NCI-H1048 (cell line): ENCODE measurements around the gene GOLGA8S.
"Not testable (repeated sequence)": the region's sequence is repeated elsewhere in the genome, so short reads cannot be mapped to it uniquely, and the experiment has no call there.

Source experiments
- DNase-seq: peaks from one replicate; lab custom pipeline; 2025; lab: John Stamatoyannopoulos, UW

Gene GOLGA8S, protein sequence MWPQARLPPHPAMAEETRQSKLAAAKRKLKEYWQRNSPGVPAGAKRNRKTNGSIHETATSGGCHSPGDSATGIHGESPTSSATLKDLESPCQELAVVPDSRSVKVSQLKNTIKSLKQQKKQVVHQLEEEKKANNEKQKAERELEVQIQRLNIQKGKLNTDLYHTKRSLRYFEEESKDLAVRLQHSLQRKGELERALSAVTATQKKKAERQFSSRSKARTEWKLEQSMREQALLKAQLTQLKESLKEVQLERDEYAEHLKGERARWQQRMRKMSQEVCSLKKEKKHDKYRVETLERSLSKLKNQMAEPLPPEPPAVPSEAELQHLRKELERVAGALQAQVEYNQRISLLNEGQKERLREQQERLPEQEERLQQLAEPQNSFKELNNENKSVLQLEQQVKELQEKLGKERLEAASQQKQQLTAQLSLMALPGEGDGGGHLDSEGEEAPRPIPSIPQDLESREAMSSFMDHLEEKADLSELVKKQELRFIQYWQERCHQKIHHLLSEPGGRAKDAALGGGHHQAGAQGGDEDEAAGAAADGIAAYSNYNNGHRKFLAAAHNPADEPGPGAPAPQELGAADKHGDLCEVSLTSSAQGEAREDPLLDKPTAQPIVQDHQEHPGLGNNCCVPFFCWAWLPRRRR

DNA sequence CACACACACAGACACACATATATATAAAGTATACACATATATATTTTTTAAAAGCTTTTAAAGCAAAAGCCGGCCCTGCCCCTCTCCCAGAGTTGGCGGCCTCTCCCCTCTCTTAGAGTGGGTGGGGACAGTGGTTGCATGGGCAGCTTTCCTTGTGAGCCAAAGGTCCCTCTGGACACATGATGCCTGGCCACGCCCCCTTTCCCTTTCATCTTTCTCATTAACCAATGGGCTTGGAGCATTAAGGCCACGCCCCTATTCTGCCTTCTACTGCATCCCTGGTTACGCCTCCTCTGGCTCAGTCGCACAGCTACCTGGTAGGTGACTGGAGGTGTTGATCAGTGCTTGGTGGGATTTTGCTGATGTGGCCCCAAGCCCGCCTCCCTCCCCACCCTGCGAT, at the start of gene GOLGA8S:
Gene GOLGA8S, plus strand, starts transcription at position 301 of the 400 bp plus-strand sequence. Its CDS starts 62 bp downstream, at position 363.
- not testable (repeated sequence) for DNase-seq

DNA sequence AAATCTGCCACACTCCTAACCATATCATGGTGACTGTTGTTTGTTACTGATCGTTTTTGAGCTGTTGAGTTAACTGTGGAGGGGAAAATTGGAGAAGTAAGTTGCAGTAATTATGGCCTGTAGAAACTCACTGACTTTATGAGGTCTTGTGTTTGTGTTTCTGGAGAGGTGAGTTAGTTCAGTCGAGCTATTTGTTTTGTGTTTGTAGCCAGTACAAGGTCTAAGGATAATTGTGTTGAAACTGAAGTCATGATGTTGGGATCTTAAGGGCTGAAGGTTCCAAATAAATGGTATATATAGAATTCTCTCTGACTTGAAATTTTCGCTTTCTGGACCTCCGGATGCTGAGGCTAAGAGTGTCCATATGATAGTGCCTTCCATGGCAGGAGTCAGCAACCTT, 49.7 kb upstream of the GOLGA8S start:
- not testable (repeated sequence) for DNase-seq

DNA sequence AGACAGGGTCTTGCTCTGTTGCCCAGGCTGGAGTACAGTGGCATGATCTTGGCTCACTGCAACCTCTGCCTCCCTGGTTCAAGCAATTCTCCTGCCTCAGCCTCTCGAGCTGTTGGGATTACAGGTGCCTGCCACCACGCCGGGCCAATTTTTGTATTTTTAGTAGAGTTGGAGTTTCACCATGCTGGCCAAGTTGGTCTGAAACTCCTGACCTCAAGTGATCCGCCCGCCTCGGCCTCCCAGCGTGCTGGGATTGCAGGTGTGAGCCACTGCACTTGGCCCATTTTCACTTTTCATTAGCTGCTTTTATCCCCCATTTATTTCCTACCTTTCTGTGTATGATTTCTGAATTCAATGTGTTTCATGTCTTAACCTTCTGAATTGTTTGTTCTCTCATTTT, 48.6 kb upstream of the GOLGA8S start:
- not testable (repeated sequence) for DNase-seq

DNA sequence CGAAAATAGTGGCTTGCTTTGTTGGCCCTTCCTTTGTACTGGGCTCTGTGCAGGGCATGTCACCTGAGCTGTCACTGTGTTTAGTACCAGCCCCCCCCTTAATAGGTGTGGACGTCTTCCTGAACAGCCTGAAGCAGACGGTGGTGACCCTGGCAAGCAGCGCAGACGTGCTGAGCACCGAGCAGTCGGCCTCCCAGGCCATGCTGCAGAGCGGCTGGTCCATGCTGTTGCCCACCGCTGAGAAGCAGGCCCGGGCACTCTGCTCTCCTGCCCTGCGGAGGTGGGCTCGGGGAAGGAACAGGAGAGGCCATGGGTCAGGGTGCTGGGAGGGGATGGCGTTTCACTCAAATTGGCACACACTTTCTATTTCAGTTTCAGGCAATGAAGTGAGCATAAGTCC, 43.3 kb upstream of the GOLGA8S start:
- not testable (repeated sequence) for DNase-seq

DNA sequence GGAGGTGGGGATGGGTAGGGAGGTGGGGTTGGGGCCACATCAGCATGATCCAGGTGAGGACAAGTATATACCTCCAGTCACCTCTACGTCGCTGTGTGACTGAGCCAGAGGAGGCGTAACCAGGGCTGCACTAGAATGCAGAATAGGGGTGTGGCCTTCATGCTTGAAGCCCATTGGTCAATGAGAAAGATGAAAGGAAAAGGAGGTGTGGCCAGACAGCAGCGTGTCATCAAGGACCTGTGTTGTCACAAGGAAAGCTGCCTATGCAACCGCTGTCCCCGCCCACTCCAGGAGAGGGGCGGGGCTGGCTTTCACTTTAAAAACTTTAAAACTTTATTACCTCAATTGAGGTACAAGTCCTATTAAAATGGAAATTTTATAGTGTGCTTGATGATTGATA, 20.5 kb upstream of the GOLGA8S start, which contains the start of gene GOLGA6L26:
Gene GOLGA6L26, minus strand, starts transcription at position 101 of the 400 bp plus-strand sequence. Its CDS starts 61 bp downstream, at position 40.
- not testable (repeated sequence) for DNase-seq

DNA sequence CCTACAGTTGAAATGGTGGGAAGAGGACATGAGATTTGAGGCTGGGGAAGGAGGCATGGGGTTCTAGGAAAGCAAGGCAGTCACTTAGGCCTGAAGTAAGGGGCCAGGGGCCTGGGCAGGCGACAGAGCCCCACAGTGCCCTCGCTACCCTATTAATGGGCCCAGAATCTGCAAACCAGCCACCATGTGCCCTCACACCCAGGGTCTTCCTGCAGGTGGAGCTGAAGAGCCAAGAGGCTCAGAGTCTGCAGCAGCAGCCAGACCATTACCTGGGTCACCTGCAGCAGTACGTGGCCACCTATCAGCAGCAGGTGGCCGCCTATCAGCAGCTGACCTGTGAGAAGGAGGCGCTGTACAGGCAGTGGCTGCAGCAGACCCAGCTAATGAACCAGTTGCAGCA, 8.1 kb downstream of the GOLGA8S start:
- not testable (repeated sequence) for DNase-seq

DNA sequence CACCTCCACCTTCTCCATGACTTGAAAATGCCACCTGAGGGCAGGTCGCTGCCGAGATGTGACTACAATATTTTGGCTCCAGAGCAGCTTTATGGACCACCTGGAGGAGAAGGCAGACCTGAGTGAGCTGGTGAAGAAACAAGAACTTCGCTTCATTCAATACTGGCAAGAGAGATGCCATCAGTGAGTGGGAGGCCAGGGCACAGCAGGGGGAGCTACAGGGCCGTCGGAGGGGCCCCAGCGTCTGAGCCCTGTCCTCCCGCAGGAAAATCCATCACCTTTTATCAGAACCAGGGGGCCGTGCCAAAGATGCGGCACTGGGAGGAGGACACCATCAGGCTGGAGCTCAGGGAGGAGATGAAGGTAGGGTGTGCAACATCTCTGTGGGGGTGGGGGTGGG, 9.7 kb downstream of the GOLGA8S start:
- not testable (repeated sequence) for DNase-seq

DNA sequence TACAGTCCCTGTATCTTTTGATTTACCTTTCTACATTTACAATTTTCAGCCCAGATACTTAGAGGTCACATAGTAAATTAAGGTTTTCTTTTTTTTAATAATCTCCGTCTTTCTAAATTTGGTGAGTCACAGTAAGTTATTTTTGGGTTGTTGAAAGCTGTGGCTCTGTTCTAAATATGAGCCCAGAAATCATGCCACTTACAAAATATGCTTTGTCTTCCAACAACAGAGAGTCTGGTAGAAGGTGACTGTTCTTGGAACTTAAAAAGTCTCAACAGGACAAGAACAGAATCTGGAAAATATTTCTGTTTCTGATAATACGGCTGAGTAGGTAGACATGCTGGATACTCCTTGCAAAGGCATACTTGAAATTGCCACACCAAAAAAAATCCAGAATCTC, 16.0 kb downstream of the GOLGA8S start:
- no peak for DNase-seq

DNA sequence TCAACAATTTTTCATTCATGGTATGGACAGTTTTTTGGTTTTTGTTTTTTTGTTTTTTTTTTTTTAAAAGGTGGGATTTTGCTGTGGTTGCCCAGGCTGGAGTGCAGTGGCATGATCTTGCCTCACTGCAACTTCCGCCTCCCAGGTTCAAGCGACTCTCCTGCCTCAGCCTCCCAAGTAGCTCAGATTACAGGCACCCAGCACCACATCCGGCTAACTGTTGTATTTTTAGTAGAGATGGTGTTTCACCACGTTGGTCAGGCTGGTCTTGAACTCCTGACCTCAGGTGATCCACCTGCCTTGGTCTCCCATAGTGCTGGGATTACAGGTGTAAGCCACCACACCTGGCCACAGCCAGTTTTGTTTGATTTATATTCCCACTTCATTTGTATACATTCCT, 16.6 kb downstream of the GOLGA8S start:
- DNase-seq = not testable (repeated sequence)

DNA sequence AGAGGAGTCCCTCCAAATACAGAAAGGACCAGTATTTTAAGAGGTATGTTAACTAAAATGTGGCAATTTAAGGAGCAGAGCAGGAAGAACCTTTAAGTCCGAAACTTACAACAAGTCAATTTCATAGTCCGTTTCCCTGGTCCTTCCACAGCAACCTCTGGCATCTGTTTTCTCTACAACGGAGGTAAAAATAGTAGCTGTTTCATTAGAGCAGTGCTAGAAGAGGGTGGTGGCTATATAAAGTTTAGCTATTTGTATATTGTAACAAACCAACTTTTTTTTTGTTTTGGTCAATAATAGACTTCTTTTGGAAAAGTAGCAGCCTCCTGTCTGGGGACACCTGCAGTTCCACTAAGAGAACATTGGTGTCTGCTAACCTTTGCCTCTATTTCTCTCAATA, 17.3 kb downstream of the GOLGA8S start:
- not testable (repeated sequence) for DNase-seq

DNA sequence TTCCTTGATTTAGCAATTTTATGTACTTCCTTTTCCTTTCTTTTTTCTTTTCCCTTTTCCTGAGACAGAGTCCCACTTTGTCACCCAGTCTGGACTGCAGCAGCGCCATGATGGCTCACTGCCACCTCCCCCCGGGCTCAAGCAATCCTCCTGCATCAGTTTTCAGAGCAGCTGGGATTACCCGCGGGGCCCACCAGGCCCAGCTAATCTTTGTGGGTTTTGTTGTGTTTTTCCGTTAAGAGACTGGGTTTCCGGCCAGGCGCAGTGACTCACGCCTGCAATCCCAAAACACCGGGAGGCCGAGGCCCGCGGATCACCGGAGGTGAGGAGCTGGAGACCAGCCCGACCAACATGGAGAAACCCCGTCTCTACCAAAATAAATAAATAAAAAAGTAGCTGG, 17.7 kb downstream of the GOLGA8S start:
- no peak for DNase-seq

DNA sequence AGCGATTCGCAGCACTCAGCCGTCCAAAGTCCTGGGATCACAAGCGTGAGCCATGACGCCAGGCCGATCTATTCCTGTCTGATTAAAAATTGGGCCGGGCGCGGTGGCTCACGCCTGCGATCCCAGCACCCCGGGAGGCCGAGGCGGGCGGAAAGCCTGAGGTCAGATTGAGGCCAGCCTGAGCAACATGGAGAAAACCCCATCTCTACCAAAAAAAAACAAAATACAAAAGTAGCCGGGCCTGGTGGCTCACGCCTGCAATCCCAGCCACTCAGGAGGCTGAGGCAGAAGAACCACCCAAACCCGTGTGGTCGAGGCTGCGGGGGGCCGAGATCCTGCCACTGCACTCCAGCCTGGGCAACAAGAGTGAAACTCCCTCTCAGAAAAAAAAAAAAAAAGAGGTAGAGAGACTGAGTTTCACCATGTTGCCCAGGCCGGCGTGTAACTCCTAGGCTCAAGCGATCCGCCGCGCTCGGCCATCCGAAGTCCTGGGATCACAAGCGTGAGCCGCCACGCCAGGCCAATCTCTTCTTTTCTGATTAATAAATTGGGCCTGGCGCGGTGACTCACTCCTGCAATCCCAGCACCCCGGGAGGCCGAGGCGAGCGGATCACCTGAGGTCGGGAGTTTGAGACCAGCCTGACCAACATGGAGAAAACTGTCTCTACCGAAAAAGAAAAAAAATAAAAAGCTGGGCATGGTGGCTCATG, 18.5 kb downstream of the GOLGA8S start:
- not testable (repeated sequence) for DNase-seq

DNA sequence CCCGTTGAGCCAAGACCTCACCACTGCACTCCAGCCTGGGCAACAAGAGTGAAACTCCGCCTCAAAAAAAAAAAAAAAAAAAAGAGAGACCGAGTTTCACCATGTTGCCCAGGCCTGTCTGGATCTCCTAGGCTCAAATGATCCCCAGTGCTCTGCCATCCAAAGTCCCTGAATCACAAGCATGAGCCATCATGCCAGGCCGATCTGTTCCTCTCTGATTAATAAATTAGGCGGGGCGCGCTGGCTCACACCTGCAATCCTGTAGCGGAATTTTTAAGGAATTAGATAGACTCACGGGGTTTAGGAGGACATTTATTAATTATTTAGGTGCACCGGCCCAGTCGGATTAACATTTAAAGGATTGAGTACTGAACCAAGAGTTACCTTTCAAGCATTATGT, 19.7 kb downstream of the GOLGA8S start:
- not testable (repeated sequence) for DNase-seq

DNA sequence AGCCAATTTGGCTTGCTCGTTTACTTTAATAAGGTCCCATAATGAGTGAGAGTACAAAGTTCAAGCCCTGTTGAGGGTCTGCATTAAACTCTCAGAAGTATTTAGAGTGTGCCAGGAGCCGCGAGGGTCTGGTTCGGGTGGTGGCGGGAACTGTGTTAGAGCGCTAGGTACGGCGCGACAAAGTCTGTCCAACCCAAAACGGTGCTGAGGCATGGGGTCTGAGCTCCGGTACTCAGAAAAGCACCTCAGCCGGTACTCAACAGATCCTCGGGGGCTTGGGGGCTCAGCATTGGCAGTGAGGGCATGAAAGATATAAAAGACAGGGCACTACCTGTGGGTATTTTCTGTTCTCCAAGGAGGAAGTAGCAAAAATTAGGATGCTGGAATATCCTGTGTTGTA, 24.4 kb downstream of the GOLGA8S start:
- not testable (repeated sequence) for DNase-seq

DNA sequence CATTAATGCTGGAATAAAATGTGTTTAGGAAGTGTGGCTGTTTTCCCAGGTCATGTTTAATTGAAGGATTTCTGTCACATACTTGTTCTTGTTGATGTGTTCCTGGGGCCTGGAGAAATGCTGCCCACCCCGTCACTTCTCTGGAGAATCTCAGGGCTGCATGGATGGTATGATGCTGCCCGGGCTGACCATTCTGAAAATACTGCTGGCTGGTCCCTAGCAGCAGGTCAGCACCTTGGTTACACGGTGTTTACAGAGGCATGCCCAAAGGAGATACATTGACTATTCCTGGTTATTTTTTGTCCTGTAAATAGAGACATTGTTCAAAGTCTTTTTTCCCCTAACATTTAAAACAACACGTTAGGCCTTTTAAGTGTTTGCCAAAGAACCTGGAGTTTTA, 26.2 kb downstream of the GOLGA8S start:
- not testable (repeated sequence) for DNase-seq

DNA sequence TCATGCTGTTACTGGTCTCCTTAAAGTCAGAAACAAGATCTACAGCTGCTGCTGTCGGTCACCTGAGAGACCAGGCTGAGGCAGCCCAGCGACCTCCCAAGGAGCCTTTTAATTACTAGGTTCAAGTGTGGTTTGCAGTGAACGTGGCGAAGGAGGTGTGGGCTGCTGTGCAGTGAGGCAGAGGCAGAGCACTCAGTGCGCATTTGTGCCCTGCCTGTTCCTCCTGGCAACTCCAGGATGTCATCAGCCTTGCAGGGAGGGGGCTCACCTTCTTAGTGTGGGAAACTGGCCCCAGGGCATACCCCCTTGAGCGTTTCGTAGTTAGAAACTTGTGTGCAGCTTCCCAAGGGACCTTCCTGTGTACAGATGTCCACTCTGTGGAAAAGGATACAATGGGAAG, 26.6 kb downstream of the GOLGA8S start:
- not testable (repeated sequence) for DNase-seq

DNA sequence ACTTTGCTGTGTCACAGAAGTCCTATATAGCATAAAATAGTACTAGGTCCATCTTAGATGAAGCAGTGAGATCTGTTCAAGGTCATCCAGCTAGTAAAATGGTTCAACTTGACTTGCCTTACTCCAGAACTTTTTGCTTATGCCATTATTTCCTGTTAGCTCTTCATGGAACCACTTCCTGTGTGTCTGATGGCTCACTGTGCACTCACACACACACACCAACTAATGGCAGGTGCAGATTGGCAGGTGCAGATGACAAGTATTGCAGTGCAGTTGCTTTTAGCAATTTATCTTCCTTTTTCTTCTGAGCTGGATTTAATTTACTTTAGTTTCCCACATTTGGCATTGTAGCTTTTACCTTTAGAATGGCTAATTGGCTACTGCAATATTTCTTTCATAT, 29.8 kb downstream of the GOLGA8S start:
- DNase-seq = no peak

DNA sequence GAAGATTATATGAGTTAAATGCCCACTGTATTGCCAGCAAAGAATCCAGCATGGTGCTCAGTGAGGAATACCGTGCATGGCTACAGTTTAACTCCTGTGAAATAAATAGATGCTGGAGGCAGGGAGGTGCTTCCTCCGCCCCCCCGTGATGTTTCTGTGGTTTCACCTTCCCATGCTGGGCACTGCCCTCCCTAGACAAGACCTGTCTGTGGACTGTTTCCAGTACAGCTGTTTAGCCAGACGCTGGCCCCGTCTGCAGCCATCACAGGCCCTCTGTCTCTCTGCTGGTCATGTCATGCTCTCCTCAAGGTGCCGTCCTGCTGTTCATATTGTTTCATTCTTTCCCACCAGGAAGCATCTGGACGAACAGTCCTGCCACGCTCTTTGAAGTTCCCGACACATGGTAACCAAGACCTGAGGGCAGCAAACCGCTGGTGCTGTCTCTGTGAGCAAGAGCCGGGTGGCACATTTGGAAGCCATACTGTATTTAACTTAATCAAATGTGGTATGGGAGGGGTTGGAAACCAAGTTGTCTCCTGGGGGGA, 31.4 kb downstream of the GOLGA8S start:
- no peak for DNase-seq

DNA sequence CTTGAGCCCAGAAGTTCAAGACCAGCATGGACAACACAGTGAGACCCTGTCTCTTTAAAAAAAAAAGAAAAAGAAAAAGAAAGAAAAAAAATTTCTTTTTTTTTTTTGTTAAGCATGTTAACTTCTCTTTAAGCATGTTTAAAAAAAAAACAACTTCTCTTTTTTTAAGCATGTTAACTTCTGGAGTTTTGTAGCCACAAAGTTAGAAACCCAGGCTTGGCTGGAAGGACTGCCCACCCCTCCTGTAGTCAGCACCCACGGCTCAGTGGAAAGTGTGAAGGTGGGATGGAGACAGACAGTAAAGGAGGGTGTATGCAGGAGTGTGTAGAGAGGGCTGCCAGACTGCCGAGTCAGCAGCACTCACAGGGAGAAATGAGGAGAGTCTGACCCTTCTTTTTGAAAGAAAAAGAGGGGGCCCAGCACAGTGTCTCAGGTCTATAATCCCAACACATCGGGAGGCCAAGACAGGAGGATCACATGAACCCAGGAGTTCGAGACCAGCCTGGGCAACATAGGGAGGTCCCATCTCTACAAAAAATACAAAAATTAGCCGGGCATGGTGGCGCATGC, 33.2 kb downstream of the GOLGA8S start:
- DNase-seq = no peak

DNA sequence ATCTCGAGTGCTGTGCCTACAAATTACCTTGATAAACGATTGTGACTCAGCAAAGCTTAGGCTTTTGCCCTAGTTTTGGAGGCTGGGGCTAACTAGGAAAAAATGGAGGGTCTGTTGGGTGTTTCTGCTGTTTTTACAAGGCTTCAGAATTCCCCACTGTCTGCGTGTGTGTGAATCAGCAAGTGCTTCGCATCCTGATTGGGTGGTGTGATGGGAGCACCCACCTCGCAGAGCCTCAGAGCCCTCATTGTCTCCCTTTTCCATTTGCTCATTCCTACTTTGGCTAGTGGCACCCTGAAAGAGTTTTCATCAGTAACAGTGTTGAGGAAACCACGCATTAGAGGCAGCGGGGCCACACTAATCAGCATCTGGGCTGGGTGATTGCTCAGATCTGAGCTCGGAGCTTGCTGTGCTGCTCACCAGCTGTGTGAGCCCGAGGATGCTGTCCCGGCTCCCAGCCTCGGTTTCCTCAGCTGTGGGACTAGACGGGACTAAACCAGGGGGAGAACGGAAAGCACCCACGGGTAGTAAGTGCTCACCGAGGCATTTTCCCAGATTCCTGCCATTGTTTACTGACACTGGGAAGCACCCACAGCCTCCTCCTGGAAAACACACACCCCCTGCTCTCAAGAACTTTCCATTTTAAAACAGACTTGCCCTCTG, 40.6 kb downstream of the GOLGA8S start:
- DNase-seq = no peak

DNA sequence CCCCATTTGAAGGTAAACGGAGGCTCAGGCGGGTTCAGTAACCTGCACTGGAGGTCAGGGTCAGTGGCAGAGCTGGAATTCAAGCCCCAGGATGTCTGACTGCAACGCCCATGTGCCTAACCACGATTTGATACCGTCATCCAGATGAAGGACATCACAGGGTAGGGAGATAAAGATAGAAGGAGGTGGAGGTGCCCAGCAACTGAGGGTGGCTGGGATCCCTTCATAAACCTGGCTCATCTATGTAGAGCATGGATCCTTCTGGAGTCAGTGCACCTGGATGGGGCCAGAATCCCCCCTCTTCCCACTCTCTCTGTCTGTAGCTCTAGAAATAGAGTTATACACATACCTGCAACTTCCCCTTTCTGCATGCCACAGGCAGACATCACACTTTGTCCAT, 41.3 kb downstream of the GOLGA8S start:
- no peak for DNase-seq
